Measurements from ENCODE around the gene LHFPL6.
A peak's percentile ranks its signal among the peaks of the same experiment; 100 is the strongest.

Gene LHFPL6

DNA sequence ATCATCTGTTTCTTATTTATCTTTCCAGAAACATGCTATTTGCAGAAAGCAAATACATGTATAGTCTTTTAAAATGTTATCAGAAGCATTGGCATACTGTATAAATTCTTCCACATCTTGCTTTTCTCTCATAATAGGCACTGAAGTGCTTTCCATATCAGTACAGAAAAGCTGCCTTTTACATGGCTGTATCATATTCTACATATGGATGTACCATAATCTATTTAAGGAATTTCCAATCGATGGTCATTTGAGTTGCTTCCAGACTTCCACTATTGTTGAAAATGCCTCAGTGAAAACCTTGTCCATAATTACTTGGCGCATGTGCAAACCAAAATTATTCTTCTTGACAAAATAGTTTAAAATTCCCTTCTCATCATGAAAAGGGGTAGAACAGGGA, 272.5 kb downstream of the LHFPL6 start:
- H3K36me3 Mint-ChIP-seq (ENCODE audit: low read depth), result peaks cover 16% of the 10 kb centered on the region
- H3K4me3 Mint-ChIP-seq, result no peak overlapping the region
- H3K9me3 Mint-ChIP-seq, result peaks cover 47% of the 10 kb centered on the region
- TF ChIP-seq, protein P1, sequence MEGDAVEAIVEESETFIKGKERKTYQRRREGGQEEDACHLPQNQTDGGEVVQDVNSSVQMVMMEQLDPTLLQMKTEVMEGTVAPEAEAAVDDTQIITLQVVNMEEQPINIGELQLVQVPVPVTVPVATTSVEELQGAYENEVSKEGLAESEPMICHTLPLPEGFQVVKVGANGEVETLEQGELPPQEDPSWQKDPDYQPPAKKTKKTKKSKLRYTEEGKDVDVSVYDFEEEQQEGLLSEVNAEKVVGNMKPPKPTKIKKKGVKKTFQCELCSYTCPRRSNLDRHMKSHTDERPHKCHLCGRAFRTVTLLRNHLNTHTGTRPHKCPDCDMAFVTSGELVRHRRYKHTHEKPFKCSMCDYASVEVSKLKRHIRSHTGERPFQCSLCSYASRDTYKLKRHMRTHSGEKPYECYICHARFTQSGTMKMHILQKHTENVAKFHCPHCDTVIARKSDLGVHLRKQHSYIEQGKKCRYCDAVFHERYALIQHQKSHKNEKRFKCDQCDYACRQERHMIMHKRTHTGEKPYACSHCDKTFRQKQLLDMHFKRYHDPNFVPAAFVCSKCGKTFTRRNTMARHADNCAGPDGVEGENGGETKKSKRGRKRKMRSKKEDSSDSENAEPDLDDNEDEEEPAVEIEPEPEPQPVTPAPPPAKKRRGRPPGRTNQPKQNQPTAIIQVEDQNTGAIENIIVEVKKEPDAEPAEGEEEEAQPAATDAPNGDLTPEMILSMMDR (IDR thresholded peaks at IDR 0.05), result no peak
- peaks cover 7% of the 10 kb centered on the region for H3K27me3 Mint-ChIP-seq (ENCODE audit: low read depth, poor library complexity)
- H3K27ac Mint-ChIP-seq, result no peak overlapping the region
- no peak for DNase-seq
- peaks cover 37% of the 10 kb centered on the region for H3K4me1 Mint-ChIP-seq

DNA sequence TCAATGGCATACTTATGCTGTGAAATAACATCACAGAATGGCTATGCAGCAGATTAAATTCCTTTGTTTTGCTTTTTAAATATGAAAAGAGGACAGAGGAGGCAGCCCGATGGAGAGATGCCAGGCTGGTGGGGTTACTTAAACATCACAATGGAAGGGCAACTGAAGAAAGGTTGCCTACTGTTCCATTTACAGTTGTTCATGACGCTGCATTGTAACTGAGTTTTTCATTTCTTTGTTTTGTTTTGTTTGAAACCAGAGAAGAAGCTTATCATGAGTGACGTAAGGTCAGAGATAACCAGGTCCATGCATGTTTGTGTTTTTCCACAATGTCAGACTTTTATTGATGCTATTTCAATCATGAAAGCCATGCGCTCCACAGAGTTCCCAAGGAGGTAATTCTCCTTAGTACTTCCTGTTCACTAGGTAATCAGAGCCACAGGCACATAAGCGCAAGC, 273.8 kb downstream of the LHFPL6 start:
- Mint-ChIP-seq H3K36me3 (ENCODE audit: low read depth) (peaks cover 16% of the 10 kb centered on the region), H3K27me3 (ENCODE audit: low read depth, poor library complexity) (peaks cover 9% of the 10 kb centered on the region), H3K4me3 (no peak overlapping the region), H3K27ac (no peak overlapping the region), H3K9me3 (peaks cover 47% of the 10 kb centered on the region), H3K4me1 (peaks cover 49% of the 10 kb centered on the region)
- TF ChIP-seq, protein P1 (IDR thresholded peaks at IDR 0.05), result no peak
- DNase-seq, result no peak

DNA sequence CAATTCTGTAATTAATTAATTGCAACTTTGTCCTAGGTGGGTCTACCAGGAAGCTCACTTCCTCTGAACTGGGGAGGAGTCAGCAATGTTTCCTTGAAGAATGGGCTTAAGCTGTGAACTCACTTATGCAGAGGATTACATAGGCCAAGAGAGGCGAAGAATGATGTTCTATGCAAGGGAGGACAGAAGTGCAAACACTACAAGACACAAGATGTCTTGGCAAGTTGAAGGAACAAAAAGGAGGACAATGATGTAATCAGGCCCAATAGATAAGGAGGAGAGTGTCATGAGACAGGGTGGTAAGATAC, 275.9 kb downstream of the LHFPL6 start:
- no peak for DNase-seq
- Mint-ChIP-seq H3K27me3 (ENCODE audit: low read depth, poor library complexity) (peaks cover 7% of the 10 kb centered on the region), H3K9me3 (peaks cover 31% of the 10 kb centered on the region), H3K27ac (peak overlapping the region; percentile 20), H3K4me1 (peaks cover 63% of the 10 kb centered on the region), H3K4me3 (no peak overlapping the region), H3K36me3 (ENCODE audit: low read depth) (peaks cover 16% of the 10 kb centered on the region)
- TF ChIP-seq, protein P1 (IDR thresholded peaks at IDR 0.05), result no peak

DNA sequence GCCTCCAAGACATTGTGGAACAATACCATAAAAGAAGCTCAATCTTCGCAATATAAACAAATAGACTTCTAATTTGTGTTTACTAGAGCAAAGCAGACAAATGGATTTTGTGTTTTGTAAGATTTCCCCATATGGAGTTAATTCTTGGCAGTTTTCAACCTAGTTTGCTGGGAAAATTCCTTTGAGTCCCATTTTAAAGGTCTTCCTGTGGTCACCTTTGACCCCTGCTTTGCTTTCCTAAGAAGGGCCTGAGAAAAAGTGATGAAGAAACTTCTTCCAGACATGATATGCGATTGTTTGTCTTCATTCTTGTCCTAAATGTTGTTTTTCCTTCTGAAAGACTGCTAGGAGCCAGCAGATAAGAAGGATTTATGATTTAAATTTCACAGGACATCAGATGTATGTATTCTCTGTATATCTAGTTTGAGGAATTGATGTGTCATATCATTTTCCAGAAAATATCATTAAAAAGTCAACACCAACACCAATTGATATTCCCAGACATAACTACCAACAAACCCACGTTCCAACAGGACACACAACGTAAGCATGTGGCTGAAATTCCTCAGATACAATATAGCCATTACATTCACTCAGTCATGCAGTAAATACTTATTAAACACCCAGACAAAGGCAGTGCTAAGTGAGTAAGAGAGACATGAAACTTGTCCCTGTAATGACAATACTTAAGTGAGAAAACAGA, 276.4 kb downstream of the LHFPL6 start:
- Mint-ChIP-seq H3K4me1 (peaks cover 68% of the 10 kb centered on the region), H3K36me3 (ENCODE audit: low read depth) (peaks cover 16% of the 10 kb centered on the region), H3K4me3 (no peak overlapping the region), H3K27me3 (ENCODE audit: low read depth, poor library complexity) (peaks cover 7% of the 10 kb centered on the region), H3K27ac (peak overlapping the region; percentile 97), H3K9me3 (peaks cover 26% of the 10 kb centered on the region)
- TF ChIP-seq, protein P1 (IDR thresholded peaks at IDR 0.05), result no peak
- DNase-seq, result no peak

DNA sequence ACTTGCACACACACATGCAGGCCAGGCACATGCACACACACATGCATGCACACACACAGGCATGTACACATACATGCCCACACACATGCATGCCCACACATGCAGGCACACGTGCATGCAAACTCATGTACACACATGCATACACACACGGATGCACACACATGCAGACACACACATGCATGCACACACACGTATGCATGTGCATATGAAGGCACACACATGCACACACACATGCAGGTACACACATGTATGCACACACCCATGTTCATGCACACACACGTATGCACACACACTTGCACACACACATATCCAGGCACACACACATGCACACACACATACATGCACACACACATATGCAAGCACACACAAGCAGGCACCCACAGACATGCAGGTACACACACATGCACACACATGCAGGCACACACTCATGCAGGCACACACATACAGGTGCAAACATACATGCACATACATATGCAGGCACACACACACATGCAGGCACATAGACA, 278.1 kb downstream of the LHFPL6 start:
- no peak overlapping the region for H3K27ac Mint-ChIP-seq
- H3K27me3 Mint-ChIP-seq (ENCODE audit: low read depth, poor library complexity), result peaks cover 11% of the 10 kb centered on the region
- no peak for DNase-seq
- no peak overlapping the region for H3K4me3 Mint-ChIP-seq
- TF ChIP-seq, protein P1 (IDR thresholded peaks at IDR 0.05), result no peak
- H3K4me1 Mint-ChIP-seq, result peaks cover 77% of the 10 kb centered on the region
- peaks cover 12% of the 10 kb centered on the region for H3K9me3 Mint-ChIP-seq
- peaks cover 9% of the 10 kb centered on the region for H3K36me3 Mint-ChIP-seq (ENCODE audit: low read depth)
